GM21528 (cell line): ENCODE measurements around the gene SYT7.
"Not testable (repeated sequence)": the region's sequence is repeated elsewhere in the genome, so short reads cannot be mapped to it uniquely, and the experiment has no call there.

Experiments used
- ATAC-seq: cut with Tn5 transposase; IDR thresholded peaks from one replicate; pipeline ENCODE4 v1.9.1; 2021; ENCODE audit warnings: mild to moderate bottlenecking, moderate library complexity; ENCODE audit not compliant: unreplicated experiment, low FRiP score

SYT7 gene

DNA sequence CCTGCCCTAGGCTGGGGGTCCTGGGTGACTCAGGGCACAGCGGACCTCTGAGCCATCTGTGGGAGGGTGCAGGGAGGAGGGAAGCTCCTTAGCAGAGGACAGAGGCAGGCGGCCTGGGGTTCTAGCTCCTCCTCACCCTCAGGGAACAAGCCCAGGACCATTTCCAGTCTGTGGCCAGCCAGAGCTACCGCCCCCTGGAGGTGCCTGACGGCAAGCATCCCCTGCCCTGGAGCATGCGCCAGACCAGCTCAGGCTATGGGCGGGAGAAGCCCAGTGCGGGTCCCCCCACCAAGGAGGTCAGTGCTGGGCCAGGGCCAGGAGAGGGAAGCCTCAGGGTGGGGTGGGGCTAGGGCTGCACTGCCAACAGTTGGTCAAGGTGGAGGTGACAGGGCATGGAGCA is 98.4 kb downstream of the SYT7 start:
- ATAC-seq = no peak

DNA sequence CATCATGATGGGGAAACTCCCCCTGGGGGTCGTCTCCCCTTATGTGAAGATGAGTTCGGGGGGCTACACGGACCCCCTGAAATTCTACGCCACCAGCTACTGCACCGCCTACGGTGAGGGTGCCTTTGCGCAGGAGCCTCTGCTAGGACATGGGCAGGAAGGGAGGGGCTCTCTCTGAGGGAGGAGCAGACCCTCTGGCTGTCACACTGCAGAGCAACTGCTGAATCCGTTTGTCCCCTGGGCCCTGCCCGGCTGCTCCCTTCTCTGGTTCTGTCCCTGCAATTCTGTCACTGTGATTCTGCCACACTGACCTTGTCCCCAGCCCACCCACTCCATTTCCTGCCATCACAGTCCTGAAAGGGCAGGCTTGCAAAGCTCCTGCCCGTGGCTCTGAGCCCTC is 99.1 kb downstream of the SYT7 start:
- no peak for ATAC-seq

DNA sequence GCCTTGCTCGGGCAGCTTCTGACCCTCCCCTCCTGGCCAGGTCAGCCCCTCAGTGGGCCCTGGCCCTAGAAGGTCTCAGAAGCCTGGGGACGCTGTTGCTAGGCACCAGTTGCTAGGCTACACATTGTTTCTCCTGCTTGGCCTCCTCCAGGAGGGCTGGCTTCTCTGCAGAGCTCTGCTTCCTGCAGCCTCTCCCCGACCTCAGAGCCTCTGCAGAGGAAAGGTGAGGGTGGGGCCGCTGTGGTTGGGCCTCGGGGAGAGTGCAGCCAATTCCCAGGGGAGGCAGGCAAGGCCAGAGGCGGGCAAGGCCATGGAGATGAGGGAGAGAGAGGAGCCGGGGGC is 99.9 kb downstream of the SYT7 start:
- ATAC-seq = no peak

DNA sequence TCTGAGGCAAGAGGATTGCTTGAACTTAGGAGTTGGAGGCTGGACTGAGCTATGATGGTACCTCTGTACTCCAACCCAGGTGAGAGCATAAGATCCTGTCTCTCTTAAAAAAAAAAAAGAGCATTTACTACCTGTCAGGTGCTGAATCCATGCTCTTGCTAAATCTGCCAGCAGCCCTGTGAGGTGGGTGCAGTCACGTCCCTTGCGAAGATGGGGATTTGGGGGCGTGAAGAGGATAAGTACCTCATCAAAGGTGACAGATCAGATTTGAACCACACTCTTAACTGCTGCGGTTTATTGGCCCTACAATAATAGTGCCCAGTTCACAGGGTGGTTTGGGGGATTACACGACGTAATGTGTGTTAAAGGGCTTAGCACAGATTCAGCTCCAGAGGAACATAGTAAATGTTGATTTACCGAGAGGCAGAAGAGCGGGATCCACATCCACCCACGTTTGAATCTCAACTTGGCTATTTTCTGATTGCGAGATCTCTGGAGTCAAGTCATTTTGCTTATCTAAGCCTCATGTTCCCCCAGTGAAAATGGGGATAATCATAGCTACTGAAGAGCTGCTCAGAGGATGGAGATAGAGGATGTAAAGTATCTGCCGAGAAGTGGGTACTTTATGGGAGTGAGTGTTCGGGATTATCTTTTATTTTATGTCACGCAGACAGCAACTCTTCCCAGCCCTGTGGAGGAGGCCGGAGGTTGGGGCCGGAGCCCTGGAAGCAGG is 100.4 kb downstream of the SYT7 start:
- ATAC-seq = no peak

DNA sequence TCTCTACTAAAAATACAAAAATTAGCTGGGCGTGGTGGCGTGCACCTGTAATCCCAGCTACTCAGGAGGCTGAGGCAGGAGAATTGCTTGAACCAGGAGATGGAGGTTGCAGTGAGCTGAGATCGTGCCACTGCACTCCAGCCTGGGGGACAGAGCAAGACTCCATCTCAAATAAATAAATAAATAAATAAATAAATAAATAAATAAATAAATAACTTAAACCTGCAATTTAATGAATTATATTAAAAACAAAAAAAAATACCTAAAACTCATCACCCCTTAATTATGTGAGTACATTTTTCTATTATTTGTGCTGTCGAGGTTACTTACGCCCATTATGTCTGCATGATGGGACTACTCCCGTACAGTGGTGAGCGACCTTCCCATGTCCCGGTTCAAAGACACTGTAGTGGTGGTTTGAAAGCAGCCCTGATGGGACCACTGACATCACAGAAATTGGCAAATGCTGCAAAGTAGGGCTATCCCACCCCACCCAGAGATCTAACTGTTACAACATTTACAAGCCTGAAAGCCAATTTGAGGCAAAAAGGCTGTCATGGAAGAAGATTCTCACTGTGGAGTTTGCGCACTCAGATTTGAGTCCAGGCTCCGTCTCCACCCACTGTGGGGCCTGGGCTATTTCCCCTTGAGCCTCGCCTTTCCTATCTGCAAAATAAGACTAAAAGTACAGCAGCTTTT is 101.4 kb downstream of the SYT7 start:
- ATAC-seq = not testable (repeated sequence)

DNA sequence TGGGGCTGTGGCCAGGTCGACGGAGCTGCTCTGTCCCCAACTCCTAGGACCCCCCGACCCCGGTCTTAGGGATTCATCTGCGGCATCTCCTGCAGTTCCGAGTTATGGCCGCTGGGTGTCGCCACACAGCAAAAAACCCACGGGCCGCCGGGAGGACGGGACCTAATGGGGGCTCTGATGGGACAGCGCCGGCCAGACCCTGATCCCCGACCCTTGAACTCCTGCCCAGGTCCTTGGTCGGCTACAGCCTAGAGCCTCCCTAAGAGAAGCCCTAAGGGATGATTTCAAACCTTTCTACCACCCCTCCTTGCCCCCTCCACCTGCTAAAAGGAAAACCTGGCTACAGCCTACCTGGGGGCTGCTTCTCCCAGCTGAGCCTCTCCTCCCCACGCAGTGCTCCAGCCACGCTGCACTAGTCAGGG is 103.1 kb downstream of the SYT7 start:
- no peak for ATAC-seq

DNA sequence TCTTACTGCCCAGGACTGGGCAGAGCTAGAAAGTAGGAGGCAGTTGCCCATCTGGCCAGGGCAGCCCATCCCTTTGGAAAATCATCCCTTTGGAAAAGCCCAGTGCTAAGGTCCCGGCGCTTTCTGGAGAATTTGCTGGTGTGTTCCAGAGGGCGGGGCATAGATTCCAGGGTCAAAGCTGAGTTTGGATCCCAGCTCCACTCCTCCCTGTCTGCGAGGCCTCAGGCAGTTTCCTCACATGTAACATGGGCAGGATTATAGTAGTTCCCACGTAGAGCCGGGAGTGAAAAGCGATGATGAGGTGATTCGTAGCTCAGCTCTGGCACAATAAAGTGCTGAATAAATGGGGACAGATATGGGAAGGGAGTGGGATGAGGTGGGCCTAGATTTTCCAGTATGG is 103.8 kb downstream of the SYT7 start:
- ATAC-seq = no peak

DNA sequence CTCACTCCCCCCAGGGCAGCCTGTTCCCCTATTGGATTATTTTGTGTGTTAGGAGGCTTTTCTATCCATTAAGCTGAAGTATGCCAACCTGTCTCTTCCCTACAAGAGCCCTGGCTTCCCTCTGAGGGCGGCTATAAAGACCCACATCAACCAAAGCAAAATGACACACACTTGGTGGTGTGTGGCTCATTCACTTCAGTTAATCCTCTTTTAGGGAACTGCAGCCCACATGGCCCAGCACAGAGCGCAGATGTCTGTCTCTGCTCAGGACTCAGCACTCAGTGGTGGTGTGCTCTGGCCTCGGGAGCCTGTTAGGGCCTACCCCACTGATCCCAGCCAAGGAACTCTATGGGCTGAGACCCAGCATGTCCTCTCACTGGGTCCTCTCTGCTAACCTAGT is 104.5 kb downstream of the SYT7 start:
- no peak for ATAC-seq

DNA sequence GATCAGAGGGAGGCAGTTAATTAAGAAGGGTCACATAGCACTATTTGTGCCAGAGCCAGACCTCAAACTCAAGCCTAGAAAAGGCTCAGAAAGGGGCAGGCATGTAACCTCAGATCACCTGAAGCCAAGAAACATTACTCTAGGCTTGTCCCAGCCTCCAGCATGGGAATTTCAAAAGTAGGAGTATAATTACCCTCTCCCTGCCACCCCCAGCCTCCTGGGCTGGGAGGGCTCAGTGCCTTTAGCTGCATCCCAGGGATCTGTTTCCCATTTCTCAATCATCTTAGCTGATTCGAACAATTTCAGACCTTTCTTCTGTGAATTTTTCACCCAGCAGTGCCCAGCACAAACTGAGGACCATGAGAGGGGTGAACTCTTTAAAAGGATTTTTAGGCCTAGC is 105.4 kb downstream of the SYT7 start:
- no peak for ATAC-seq

DNA sequence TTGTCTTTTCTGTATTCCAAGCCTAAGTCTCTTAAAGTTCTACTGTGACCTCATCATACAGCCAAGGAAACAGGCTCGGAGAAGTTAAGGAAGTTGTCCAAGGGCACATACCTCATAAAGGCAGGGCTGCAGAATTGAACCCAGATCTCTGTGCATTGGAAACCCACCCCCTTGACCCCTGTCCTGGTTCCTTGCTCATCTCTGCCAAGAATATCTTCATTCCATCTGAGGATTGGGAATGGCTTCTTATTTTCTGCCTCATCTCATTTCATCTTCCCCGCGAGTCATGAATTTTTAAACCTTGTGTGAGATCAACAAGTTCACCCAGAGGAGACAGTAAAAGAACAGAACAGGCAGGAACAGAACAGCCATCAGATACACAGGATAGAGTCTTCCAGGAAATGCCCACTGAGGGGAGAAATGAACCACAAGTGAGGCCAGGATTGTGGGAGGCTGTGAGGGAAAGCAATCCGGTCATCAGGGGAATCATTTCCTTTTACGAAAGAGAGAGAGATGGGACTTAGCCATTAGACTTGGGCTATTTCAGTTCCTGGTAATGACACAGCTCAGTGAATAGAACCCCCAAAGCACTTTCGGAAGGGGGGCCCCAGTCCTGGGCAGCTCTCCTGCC is 106.7 kb downstream of the SYT7 start:
- no peak for ATAC-seq

DNA sequence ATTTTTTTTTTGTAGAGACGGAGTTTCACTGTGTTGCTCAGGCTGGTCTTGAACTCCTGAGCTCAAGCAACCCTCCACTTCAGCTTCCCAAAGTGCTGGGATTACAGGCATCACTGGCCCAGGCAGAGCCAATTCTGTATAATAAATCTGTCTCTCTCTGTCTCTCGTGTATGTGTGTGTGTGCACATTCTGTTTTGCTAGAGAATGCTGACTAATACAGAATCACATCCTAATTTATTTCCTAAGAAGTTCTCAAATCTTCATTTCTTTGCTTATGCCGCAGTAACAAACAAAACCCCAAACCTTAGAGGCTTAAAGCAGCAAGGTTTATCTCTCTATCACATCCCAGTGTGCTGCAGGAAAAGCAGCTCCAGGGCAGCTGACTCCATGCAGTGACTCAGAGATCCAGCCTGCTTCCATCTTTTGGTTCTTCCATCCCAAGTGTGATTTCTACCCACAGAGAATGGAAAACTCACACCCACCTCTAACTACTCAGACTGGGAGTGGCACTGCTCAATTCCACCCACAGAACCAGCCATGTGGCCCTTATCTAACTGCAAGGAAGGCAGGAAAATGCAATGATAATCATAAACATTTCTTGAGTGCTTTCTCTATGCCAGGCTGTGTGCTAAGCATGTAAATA is 107.4 kb downstream of the SYT7 start:
- ATAC-seq = no peak

DNA sequence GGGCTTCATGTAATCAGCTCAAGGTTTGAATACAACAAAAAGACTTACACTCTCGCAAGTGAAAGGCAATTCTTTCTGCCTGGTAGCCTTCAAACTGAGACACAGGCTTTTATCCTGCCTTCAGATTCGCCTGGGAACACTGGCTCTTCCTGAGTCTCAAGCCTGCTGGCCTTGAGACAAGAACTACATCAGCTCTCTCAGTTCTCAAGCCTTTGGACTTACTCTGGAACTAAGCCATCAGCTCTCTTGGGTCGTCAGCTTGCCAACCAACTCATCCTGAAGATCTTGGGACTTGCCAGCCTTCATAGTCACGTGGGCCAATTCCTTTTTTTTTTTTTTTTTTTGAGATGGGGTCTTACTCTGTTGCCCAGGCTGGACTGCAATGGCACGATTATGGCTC is 108.0 kb downstream of the SYT7 start:
- no peak for ATAC-seq

DNA sequence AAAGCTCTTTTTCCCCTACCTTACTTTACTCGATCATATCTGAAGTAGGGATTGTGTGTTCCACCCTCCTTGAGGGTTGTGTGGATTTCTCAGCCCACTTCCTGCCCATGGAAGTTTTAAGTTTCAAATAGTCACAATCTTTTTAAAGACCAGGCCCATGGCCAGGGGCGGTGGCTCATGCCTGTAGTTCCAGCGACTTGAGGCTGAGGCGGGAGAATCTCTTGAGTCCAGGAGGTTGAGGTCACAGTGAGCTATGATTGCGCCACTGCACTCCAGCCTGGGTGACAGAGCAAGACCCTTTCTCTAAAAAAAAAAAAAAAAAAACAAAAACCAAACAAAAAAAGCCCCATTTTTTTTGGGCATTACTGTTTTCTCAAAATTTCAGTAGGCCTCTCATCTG is 108.6 kb downstream of the SYT7 start:
- no peak for ATAC-seq

DNA sequence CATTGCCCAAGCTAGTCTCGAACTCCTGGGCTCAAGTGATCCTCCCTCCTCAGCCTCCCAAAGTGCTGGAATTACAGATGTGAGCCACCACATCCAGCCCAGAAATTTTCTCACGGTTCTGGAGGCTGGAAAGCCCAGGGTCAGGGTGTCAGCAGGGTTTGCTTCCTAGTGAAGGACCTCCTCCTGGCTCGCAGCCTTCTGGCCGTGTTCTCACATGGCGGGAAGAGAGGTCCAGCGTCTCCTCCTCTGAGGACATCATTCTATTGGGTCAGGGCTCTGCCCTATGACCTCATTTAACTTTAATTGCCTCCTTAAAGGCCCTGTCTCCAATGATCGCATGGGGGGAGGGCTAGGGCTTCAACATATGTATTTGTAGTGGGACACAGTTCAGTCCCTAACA is 112.9 kb downstream of the SYT7 start:
- ATAC-seq = no peak

DNA sequence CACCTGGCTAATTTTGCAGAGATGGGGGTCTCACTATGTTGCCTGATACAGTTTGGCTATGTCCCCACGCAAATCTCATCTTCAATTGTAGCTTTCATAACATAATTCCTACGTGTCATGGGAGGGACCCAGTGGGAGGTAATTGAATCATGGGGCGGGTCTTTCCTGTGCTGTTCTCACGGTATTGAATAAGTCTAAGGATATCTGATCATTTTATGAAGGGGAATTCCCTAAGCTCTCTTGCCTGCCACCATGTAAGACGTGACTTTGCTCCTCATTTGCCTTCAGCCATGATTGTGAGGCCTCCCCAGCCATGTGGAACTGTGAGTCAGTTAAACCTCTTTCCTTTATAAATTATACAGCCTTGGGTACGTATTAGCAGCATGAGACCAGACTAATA is 113.3 kb downstream of the SYT7 start:
- not testable (repeated sequence) for ATAC-seq
